Measurements from ENCODE around the gene KLHL21. TPM values are rescaled to one million over a fixed set of nuclear protein-coding genes. Genes with fewer than 3 reads are reported as not detected.

KLHL21 gene
- 16.1 to 27.2 TPM (median 22.0 TPM) in 5 replicates for total RNA-seq (2022; extraction: Qiagen RNA extraction; ENCODE audit: low read depth)

DNA sequence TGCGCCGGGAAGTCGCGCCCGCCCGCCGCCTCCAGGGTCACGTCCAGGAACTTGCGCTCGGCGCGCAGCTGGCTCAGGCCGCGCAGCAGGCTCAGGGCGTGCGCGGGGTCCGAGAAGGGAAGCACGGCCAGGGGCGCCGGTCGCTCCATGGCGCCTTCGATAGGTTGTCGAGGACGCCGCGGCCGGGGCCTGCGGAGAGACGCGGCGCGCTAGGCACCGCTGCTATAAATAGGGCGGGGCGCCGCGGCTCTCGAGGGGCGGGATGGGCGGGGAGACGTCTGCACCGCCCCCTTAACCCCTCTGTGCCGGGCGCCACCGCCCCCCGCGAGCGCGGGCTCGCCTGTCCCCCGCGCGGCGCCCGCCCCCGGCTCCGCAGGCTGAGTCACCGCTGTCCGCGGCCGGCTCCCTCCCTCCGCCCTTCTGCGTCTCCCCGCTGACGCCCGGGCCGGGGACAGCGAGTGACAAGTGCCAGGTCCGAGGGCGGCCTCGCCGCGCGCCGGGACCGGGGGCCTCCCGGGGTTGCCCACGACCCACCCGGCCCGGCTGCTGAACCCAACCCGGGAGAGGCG lies at the start of gene KLHL21:
KLHL21 (minus strand) TSS at position 201 of the 569 bp plus-strand sequence; CDS start at position 149, 52 bp downstream.

GRCh38 chr1:6624710-6625583 lies 22.3 kb upstream of the KLHL21 start, which contains the start of gene THAP3:
THAP3 (plus strand) TSS chr1:6624868; CDS start chr1:6625219, 351 bp downstream.

DNA sequence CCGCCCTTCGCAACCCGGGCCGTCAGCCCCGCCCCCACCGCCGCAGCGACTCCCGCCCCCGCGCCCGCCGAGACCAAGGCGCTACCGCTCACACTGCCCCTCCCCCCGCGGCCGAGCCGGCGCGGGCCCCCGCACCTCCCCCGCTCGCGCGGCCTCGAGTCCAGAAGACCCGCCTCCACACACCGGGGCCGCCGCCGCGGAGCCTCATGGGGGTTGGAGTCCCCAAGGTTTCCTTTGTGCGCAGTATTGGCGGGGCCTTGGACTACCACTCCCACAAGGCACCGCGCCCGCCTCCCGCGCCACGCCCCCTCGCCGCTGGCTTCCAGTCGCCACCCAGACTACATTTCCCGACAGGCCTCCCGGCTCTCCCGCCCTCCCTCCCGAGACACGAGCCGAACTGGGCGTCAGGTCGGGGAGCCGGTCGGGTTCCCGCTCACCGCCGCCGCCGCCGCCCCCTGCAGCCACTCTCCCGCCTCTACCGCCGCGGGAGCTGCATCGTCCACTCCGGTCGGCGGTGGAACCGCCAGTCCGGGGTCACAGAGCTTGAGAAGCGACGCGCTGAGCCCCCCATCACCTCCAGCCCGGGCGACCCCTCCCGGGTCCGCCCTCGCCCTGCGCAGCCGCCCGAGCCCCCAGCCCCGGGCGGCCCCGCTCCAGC lies 10.8 kb upstream of the KLHL21 start, which contains the start of gene PHF13:
PHF13 (plus strand) TSS at position 371 of the 658 bp plus-strand sequence. CDS start 336 bp downstream, outside the sequence.

GRCh38 chr1:6579374-6580118 lies 23.1 kb downstream of the KLHL21 start, which contains the start of gene ZBTB48:
ZBTB48 (plus strand) TSS chr1:6579994; CDS start chr1:6580610, 616 bp downstream.

GRCh38 chr1:6554907-6555778 lies 47.5 kb downstream of the KLHL21 start, which contains the start of gene TAS1R1:
TAS1R1 (plus strand) TSS chr1:6555307; CDS start chr1:6555374, 67 bp downstream.

GRCh38 chr1:6554031-6554906 lies 48.4 kb downstream of the KLHL21 start, which contains the start of gene NOL9:
NOL9 (minus strand) TSS chr1:6554513; CDS start chr1:6554502, 11 bp downstream.

Other genes with a start within 250 kb of the KLHL21 start
- 75.8 to 101 TPM (median 95.9 TPM) in 5 replicates for gene ACOT7, start 209.1 kb downstream of the KLHL21 start, total RNA-seq (2022; extraction: Qiagen RNA extraction; ENCODE audit: low read depth)
- gene HES2, start 182.9 kb downstream of the KLHL21 start, total RNA-seq (2022; extraction: Qiagen RNA extraction; ENCODE audit: low read depth), result 3.3 to 7.2 TPM (median 6.0 TPM) in 5 replicates
- 0.29 to 0.94 TPM (median 0.42 TPM) in 5 replicates for gene ESPN, start 178.1 kb downstream of the KLHL21 start, total RNA-seq (2022; extraction: Qiagen RNA extraction; ENCODE audit: low read depth)
- 3.3 to 5.0 TPM (median 4.5 TPM) in 5 replicates for gene TNFRSF25, start 136.7 kb downstream of the KLHL21 start, total RNA-seq (2022; extraction: Qiagen RNA extraction; ENCODE audit: low read depth)
- gene PLEKHG5, start 111.2 kb downstream of the KLHL21 start, total RNA-seq (2022; extraction: Qiagen RNA extraction; ENCODE audit: low read depth), result 2.9 to 5.2 TPM (median 3.9 TPM) in 5 replicates
- 3.5 to 5.2 TPM (median 4.4 TPM) in 5 replicates for gene NOL9, start 48.4 kb downstream of the KLHL21 start, total RNA-seq (2022; extraction: Qiagen RNA extraction; ENCODE audit: low read depth)
- gene TAS1R1, start 47.6 kb downstream of the KLHL21 start, total RNA-seq (2022; extraction: Qiagen RNA extraction; ENCODE audit: low read depth), result not detected in 5 replicates
- 12.5 to 20.0 TPM (median 16.3 TPM) in 5 replicates for gene ZBTB48, start 22.9 kb downstream of the KLHL21 start, total RNA-seq (2022; extraction: Qiagen RNA extraction; ENCODE audit: low read depth)
- gene PHF13, start 10.9 kb upstream of the KLHL21 start, total RNA-seq (2022; extraction: Qiagen RNA extraction; ENCODE audit: low read depth), result 6.7 to 8.9 TPM (median 8.4 TPM) in 5 replicates
- gene THAP3, start 22.0 kb upstream of the KLHL21 start, total RNA-seq (2022; extraction: Qiagen RNA extraction; ENCODE audit: low read depth), result 15.2 to 17.5 TPM (median 16.9 TPM) in 5 replicates
- 31.7 to 34.2 TPM (median 33.7 TPM) in 5 replicates for gene DNAJC11, start 98.9 kb upstream of the KLHL21 start, total RNA-seq (2022; extraction: Qiagen RNA extraction; ENCODE audit: low read depth)
- gene CAMTA1, start 182.6 kb upstream of the KLHL21 start, total RNA-seq (2022; extraction: Qiagen RNA extraction; ENCODE audit: low read depth), result 59.8 to 73.8 TPM (median 64.5 TPM) in 5 replicates

Data from A549 treated with GW870086 at 1 μM for 4 hours (cell line).